Ishikawa (cell line): ENCODE results near the gene EVI2A.

Experiments used
- EGR1 ChIP-seq: IDR thresholded peaks from 2 replicates; pipeline ENCODE4 v1.6.1; 2012
- RAD21 ChIP-seq: IDR thresholded peaks from 2 replicates; pipeline ENCODE4 v1.6.1; 2012; ENCODE audit warnings: low read depth
- REST ChIP-seq: IDR thresholded peaks from 2 replicates; pipeline ENCODE4 v1.6.1; 2012; ENCODE audit warnings: low read depth, mild to moderate bottlenecking
- YY1 ChIP-seq: IDR thresholded peaks from 2 replicates; pipeline ENCODE4 v1.6.1; 2012; ENCODE audit warnings: low read depth
- ZBTB7A ChIP-seq: IDR thresholded peaks from 2 replicates; pipeline ENCODE4 v1.6.1; 2012; ENCODE audit warnings: low read depth

DNA sequence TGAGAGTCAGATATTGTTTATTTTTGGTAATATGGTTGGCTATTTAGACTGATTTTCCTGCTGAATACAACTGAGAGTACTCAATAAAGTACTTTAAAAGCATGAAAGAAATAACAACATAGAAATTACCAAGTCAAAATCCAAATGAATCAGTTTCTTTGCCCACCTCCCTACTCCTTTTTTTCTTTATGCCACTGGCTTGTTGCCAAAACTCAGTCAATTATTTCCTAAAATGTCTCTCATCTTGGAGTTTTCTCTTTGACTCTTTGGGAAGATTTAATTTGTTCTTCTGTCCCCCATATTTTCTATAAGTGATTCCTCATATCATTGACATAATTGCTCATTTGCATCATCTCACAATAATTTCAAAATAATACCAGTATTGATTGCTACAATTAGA, 21.8 kb downstream of the EVI2A start:
- TF ChIP-seq EGR1 (no peak), YY1 (no peak), RAD21 (no peak), REST (no peak), ZBTB7A (no peak)
